ENCODE data around the gene DNAL4. TPM values are rescaled to one million over a fixed set of nuclear protein-coding genes. Genes with fewer than 3 reads are reported as not detected.

The DNAL4 gene
- total and polyA plus RNA-seq, 10 of the 15 experiments (the other 5 are each of a cell fraction or from before 2014, with no cell fraction given), result 0.35 to 8.5 (median 6.3) TPM; not detected in 1

GRCh38 chr22:38756711-38757463, 37.1 kb downstream of the DNAL4 start:
- H3K4me1 ChIP-seq (ENCODE audit: control insufficient read depth, insufficient read depth, low read length), result peaks cover 39% of the 10 kb centered on the region
- ChIA-PET CTCF (interaction anchor here (0.9 to 7.5 kb wide), 6 partner anchors 9 to 113 kb away, joined by 3 to 42 read pairs (median 4); no protein-coding TSS in a partner anchor), SMC1A (ENCODE audit: uncharacterized antibody, unreplicated experiment) (interaction anchor here (0.9 to 2.0 kb wide), 2 partner anchors 12 to 32 kb away, joined by 3 to 5 read pairs; no protein-coding TSS in a partner anchor), RAD21 (ENCODE audit: unreplicated experiment) (interaction anchor here (1.0 to 2.0 kb wide), 3 partner anchors 9 to 51 kb away, joined by 3 to 5 read pairs (median 3); partner anchors contain the start of gene GTPBP1), POLR2A (interaction anchor here (1.0 to 3.3 kb wide), 4 partner anchors 10 to 59 kb away, joined by 3 to 15 read pairs (median 4); partner anchors contain the start of gene GTPBP1)
- FAIRE-seq (peak; percentile 70), DNase-seq (ENCODE audit: low read depth, low spot score) (no peak), ATAC-seq (peak; percentile 2; the same call in 1 of the 3 replicates)
- H3K9me3 ChIP-seq (replicated peaks; ENCODE audit: control insufficient read depth, insufficient read depth, low read length), result no peaks in the 10 kb centered on the region
- BruUV-seq (replicated peaks), result TSS peak; percentile 73
- no peaks in the 10 kb centered on the region for H3K27me3 ChIP-seq (replicated peaks in 1 of 2; ENCODE audit: control insufficient read depth in 2 of 2, insufficient read depth in 2 of 2, low read length in 1 of 2)
- peak overlapping the region; percentile 20 for H2AFZ ChIP-seq (ENCODE audit: control insufficient read depth, low read depth, low read length)
- no peak for TF ChIP-seq MEF2A (IDR thresholded peaks at IDR 0.05; ENCODE audit: insufficient read depth, low read depth, low read length)
- 7% methylated on average over 17 of the region's 17 CpGs for WGBS (ENCODE audit: insufficient coverage, insufficient replicate concordance, low lambda C conversion rate, missing lambda C conversion rate)
- no peaks in the 10 kb centered on the region for H4K20me1 ChIP-seq (ENCODE audit: control insufficient read depth, insufficient read depth)
- H3K4me2 ChIP-seq (ENCODE audit: control insufficient read depth, insufficient read depth), result peak overlapping the region; percentile 90
- peak overlapping the region; percentile 82 for H3K9ac ChIP-seq (ENCODE audit: control insufficient read depth, insufficient read depth, low read length)
- peak overlapping the region; percentile 71 for H3K27ac ChIP-seq (ENCODE audit: control insufficient read depth, insufficient read depth)
- intact Hi-C loops (cut with micrococcal nuclease; ENCODE audit: unreplicated experiment), result loop anchor here (1.0 to 10.0 kb wide), 3 partner anchors 37 to 912 kb away; partner anchors contain the start of genes ANKRD54, DNAL4, EIF3L and GTPBP1
- H3K4me3 ChIP-seq, result peak overlapping the region; percentile 76
- peaks cover 46% of the 10 kb centered on the region for H3K79me2 ChIP-seq (ENCODE audit: control insufficient read depth, insufficient read depth, low read length)
- H3K36me3 ChIP-seq (ENCODE audit: control insufficient read depth in 2 of 2, insufficient read depth in 2 of 2, low read length in 1 of 2), result no peaks in the 10 kb centered on the region; a peak in 2 of 4 replicates
- in situ Hi-C loops (cut with MboI), result no loop called here

- peaks cover 0 to 6% of the 10 kb centered on the region in 2 experiments; a peak in 3 of 4 replicates for H3K36me3 ChIP-seq (ENCODE audit: control insufficient read depth in 2 of 2, insufficient read depth in 2 of 2, low read length in 1 of 2)
- in situ Hi-C loops (cut with MboI), result no loop called here
- H3K79me2 ChIP-seq (ENCODE audit: control insufficient read depth, insufficient read depth, low read length), result peaks cover 53% of the 10 kb centered on the region
- H4K20me1 ChIP-seq (ENCODE audit: control insufficient read depth, insufficient read depth), result no peaks in the 10 kb centered on the region
- H3K4me2 ChIP-seq (ENCODE audit: control insufficient read depth, insufficient read depth), result peak within 1 kb of the TSS; percentile 90
- peak within 1 kb of the TSS; percentile 37 for H2AFZ ChIP-seq (ENCODE audit: control insufficient read depth, low read depth, low read length)
- peak within 1 kb of the TSS; percentile 82 for H3K9ac ChIP-seq (ENCODE audit: control insufficient read depth, insufficient read depth, low read length)
- peak; percentile 53 for DNase-seq (ENCODE audit: low read depth, low spot score)
- under 1% methylated on average over 60 of the region's 68 CpGs for WGBS (ENCODE audit: insufficient coverage, insufficient replicate concordance, low lambda C conversion rate, missing lambda C conversion rate)
- peaks cover 44% of the 10 kb centered on the region for H3K4me1 ChIP-seq (ENCODE audit: control insufficient read depth, insufficient read depth, low read length)
- peak within 1 kb of the TSS; percentile 90 for H3K27ac ChIP-seq (ENCODE audit: control insufficient read depth, insufficient read depth)
- CTCF ChIA-PET, result interaction anchor here (0.9 to 7.5 kb wide), 4 partner anchors 10 to 114 kb away, joined by 3 to 42 read pairs (median 6); no protein-coding TSS in a partner anchor
- peak; percentile 80 for FAIRE-seq
- SMC1A ChIA-PET (ENCODE audit: uncharacterized antibody, unreplicated experiment), result interaction anchor here (0.9 to 2.0 kb wide), 2 partner anchors 13 to 31 kb away, joined by 3 to 5 read pairs; no protein-coding TSS in a partner anchor
- H3K9me3 ChIP-seq (replicated peaks; ENCODE audit: control insufficient read depth, insufficient read depth, low read length), result no peaks in the 10 kb centered on the region
- intact Hi-C loops (cut with micrococcal nuclease; ENCODE audit: unreplicated experiment), result loop anchor here (1.0 to 10.0 kb wide), 3 partner anchors 38 to 911 kb away; partner anchors contain the start of genes ANKRD54, DNAL4, EIF3L and GTPBP1
- no peaks in the 10 kb centered on the region for H3K27me3 ChIP-seq (replicated peaks in 1 of 2; ENCODE audit: control insufficient read depth in 2 of 2, insufficient read depth in 2 of 2, low read length in 1 of 2)
- POLR2A ChIA-PET, result interaction anchor here (1.0 to 3.3 kb wide), 3 partner anchors 9 to 58 kb away, joined by 3 to 15 read pairs (median 4); partner anchors contain the start of gene GTPBP1
- RAD21 ChIA-PET (ENCODE audit: unreplicated experiment), result interaction anchor here (1.0 to 2.0 kb wide), 3 partner anchors 10 to 50 kb away, joined by 3 to 5 read pairs (median 3); partner anchors contain the start of gene GTPBP1
- H3K4me3 ChIP-seq, result peak within 1 kb of the TSS; percentile 91
- no TSS peak for BruUV-seq (replicated peaks)
- ATAC-seq, result peak; percentile 77
- 0 out of 2 replicates have a peak, but pooled peaks have one; percentile 12 for TF ChIP-seq LARP7 (IDR thresholded peaks at IDR 0.05)
- no peak for TF ChIP-seq MEF2A (IDR thresholded peaks at IDR 0.05; ENCODE audit: insufficient read depth, low read depth, low read length)
- no peak for TF ChIP-seq EED (IDR thresholded peaks at IDR 0.05; ENCODE audit: low read depth)
- TF ChIP-seq CTCF (IDR thresholded peaks at IDR 0.05 in 2 of 3, conservative IDR thresholded peaks at IDR 0.05 in 1 of 3; ENCODE audit: control insufficient read depth in 2 of 3, extremely low read depth in 1 of 3, insufficient read depth in 1 of 3, low read depth in 3 of 3, low read length in 3 of 3), result no peak
- TF ChIP-seq SIN3A (IDR thresholded peaks at IDR 0.05; ENCODE audit: low read depth, low read length), result no peak
- TF ChIP-seq TCF7 (IDR thresholded peaks at IDR 0.05; ENCODE audit: borderline replicate concordance), result no peak
- no peak; the same call in 1 of the 2 replicates for TF ChIP-seq CREM (IDR thresholded peaks at IDR 0.05; ENCODE audit: low read depth)
- peak; percentile 98 for TF ChIP-seq DPF2 (IDR thresholded peaks at IDR 0.05)
- TF ChIP-seq TBL1XR1 (IDR thresholded peaks at IDR 0.05; ENCODE audit: low read depth, low read length), result no peak
These were observed 37.9 kb downstream of the DNAL4 start, which contains the start of gene SUN2 for GRCh38 chr22:38755911-38756532. Gene SUN2 (minus strand): TSS chr22:38755998. CDS start chr22:38752628, 3,370 bp downstream.
